Omental fat pad (tissue), 4 donors: ENCODE results near the gene ZNF83. TPM values are rescaled to one million over a fixed set of nuclear protein-coding genes. Genes with fewer than 3 reads are reported as not detected.

Experiments used
- ATAC-seq: fragments of 150-250 bp; one replicate; pipeline ENCODE4 v1.9.1; 2016; ENCODE audit warnings: mild to moderate bottlenecking, moderate library complexity; ENCODE audit not compliant: low FRiP score
- DNase-seq: peaks from one replicate; pipeline ENCODE4 v3.0.0-alpha.2; 2019; ENCODE audit warnings: low spot score
- small RNA-seq: library from RNA; depleted of rRNA; stranded (forward); fragments of <200 nt; gene quantifications from one replicate; pipeline ENCODE3, GENCODE V24; 2016
- total RNA-seq, 4 donors: library from RNA; depleted of rRNA; stranded (reverse); fragments of >200 nt; gene quantifications; one replicate each; pipeline ENCODE4 v1.1.0, GENCODE V29; 2016
- TF ChIP-seq, protein P1 (sequence below), 3 donors: fragments of 450-650 bp; IDR thresholded peaks; one replicate each; pipeline ENCODE4 v1.5.1; 2016 to 2017; ENCODE audit warnings: antibody characterized with exemption in 3 of 3, mild to moderate bottlenecking in 3 of 3, moderate library complexity in 2 of 3

The ZNF83 gene
- total RNA-seq, 4 donors from 2014 or later = 38.7 to 62.3 (median 51.8) TPM

DNA sequence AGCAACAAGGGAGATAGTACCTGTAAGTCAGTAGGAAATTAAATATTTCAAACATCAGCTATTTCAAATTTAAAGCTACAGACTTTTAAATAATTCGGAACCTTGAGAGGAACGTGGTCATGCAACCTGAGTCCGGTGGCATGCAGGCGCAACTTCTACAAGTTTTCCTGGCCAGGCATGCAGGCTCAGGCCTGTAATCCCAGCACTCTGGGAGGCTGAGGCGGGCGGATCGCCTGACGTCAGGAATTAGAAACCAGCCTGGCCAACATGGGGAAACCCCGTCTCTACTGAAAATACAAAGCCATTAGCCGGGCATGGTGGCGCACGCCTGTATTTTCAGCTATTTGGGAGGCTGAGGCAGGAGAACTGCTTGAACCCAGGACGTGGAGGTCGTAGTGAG lies 70.2 kb downstream of the ZNF83 start:
- no peak for DNase-seq
- TF ChIP-seq, protein P1, sequence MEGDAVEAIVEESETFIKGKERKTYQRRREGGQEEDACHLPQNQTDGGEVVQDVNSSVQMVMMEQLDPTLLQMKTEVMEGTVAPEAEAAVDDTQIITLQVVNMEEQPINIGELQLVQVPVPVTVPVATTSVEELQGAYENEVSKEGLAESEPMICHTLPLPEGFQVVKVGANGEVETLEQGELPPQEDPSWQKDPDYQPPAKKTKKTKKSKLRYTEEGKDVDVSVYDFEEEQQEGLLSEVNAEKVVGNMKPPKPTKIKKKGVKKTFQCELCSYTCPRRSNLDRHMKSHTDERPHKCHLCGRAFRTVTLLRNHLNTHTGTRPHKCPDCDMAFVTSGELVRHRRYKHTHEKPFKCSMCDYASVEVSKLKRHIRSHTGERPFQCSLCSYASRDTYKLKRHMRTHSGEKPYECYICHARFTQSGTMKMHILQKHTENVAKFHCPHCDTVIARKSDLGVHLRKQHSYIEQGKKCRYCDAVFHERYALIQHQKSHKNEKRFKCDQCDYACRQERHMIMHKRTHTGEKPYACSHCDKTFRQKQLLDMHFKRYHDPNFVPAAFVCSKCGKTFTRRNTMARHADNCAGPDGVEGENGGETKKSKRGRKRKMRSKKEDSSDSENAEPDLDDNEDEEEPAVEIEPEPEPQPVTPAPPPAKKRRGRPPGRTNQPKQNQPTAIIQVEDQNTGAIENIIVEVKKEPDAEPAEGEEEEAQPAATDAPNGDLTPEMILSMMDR (IDR thresholded peaks at IDR 0.05) = no peak
- no peak for ATAC-seq

DNA sequence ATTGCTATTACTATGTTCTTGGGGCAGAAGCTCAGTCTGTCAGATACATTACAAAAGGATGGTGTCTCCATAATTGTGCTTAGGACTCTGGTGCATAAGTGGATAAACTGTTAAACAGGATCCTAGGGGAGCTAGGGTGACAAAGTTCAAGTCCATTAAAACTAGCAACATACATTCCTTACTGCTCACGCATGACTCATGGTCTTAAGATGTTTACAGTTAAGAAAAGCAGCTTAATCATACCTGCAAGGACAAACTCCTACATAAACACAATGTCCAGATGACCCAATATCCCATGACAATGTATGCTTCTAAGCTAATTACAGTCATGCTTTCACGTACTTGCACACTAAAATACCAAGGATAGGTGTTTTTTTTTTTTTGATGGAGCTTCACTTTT lies 71.6 kb downstream of the ZNF83 start:
- ATAC-seq = no peak
- no peak for DNase-seq
- TF ChIP-seq, protein P1 (IDR thresholded peaks at IDR 0.05) = no peak

DNA sequence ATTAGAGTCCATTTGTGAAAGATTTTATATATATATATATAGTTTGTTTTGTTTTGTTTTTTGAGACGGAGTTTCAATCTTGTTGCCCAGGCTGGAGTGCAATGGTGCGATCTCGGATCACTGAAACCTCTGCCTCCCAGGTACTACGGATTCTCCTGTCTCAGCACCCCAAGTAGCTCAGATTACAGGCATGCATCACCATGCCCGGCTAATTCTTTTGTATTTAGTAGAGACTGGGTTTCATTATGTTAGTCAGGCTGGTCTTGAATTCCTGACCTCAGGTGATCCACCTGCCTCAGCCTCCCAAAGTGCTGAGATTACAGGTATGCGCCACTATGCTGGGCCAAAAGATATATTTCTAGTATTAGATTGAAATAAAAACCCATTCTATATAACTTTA lies 72.0 kb downstream of the ZNF83 start:
- TF ChIP-seq, protein P1 (IDR thresholded peaks at IDR 0.05) = no peak
- ATAC-seq (no peak), DNase-seq (no peak)

Small RNAs within 50 kb of the gene (small RNA-seq; reads per million reads assigned to genes)
- not detected for gene RPL39P34

Other genes starting within 250 kb of the ZNF83 start
- 10 to 100 TPM in 3 of 4 donors, 1 to 10 TPM in 1; 8.0 to 29.2 (median 11.9) TPM for gene ZNF528, start 240.5 kb downstream of the ZNF83 start, total RNA-seq
- gene ZNF534, start 209.2 kb downstream of the ZNF83 start, total RNA-seq = under 1 TPM in 1 of 4 donors, not detected in 3; 0.28 TPM
- 1 to 10 TPM in 2 of 4 donors, under 1 TPM in 2; 0.65 to 2.9 (median 1.5) TPM for gene ZNF578, start 184.8 kb downstream of the ZNF83 start, total RNA-seq
- 10 to 100 TPM; 15.1 to 47.6 (median 17.6) TPM for gene ZNF808, start 110.7 kb downstream of the ZNF83 start, total RNA-seq
- gene ZNF701, start 68.1 kb downstream of the ZNF83 start, total RNA-seq = 10 to 100 TPM in 3 of 4 donors, 1 to 10 TPM in 1; 8.6 to 24.6 (median 10.2) TPM
- gene ZNF611, start 96.7 kb upstream of the ZNF83 start, total RNA-seq = 10 to 100 TPM; 10.1 to 15.4 (median 11.9) TPM
- 10 to 100 TPM in 2 of 4 donors, 1 to 10 TPM in 2; 4.4 to 13.1 (median 9.3) TPM for gene ZNF600, start 148.4 kb upstream of the ZNF83 start, total RNA-seq
- gene ZNF28, start 183.3 kb upstream of the ZNF83 start, total RNA-seq = 10 to 100 TPM in 2 of 4 donors, 1 to 10 TPM in 2; 8.6 to 13.1 (median 10.8) TPM
- 10 to 100 TPM; 13.1 to 21.4 (median 16.8) TPM for gene ZNF468, start 219.3 kb upstream of the ZNF83 start, total RNA-seq